Measurements from ENCODE around the gene PDPK1.
"Not testable (repeated sequence)": the region's sequence is repeated elsewhere in the genome, so short reads cannot be mapped to it uniquely, and the experiment has no call there.

- not testable (repeated sequence) for TF ChIP-seq CTCF (conservative IDR thresholded peaks at IDR 0.05; ENCODE audit: low read depth, low read length); EZH2 (IDR thresholded peaks at IDR 0.05; ENCODE audit: borderline replicate concordance, low read depth, low read length, poor library complexity, severe bottlenecking)
These were observed 69.0 kb downstream of the PDPK1 start for GRCh38 chr16:2606820-2607219.
